Subcutaneous adipose tissue (tissue), 4 donors: ENCODE results near the gene MND1. TPM values are rescaled to one million over a fixed set of nuclear protein-coding genes. Genes with fewer than 3 reads are reported as not detected.

Experiments used
- CTCF ChIP-seq: fragments of 450-650 bp; IDR thresholded peaks from one replicate; pipeline ENCODE4 v1.5.1; 2016; ENCODE audit warnings: low read depth, mild to moderate bottlenecking, control low read depth, antibody characterized with exemption, moderate library complexity
- total RNA-seq, 4 donors: library from RNA; depleted of rRNA; stranded (reverse); fragments of >200 nt; gene quantifications; one replicate each; pipeline ENCODE4 v1.1.0, GENCODE V29; 2016

Gene MND1
- total RNA-seq, 4 donors from 2014 or later = 1.9 to 2.1 TPM; not detected in 2

GRCh38 chr4:153333874-153334273 lies 10.6 kb upstream of the MND1 start:
- TF ChIP-seq CTCF = no peak

GRCh38 chr4:153335665-153336064 lies 8.8 kb upstream of the MND1 start:
- no peak for TF ChIP-seq CTCF

- no peak for TF ChIP-seq CTCF
Observed at GRCh38 chr4:153337686-153338085, 6.8 kb upstream of the MND1 start.

- TF ChIP-seq CTCF = no peak
Observed at GRCh38 chr4:153341575-153342090, 2.9 kb upstream of the MND1 start.

DNA sequence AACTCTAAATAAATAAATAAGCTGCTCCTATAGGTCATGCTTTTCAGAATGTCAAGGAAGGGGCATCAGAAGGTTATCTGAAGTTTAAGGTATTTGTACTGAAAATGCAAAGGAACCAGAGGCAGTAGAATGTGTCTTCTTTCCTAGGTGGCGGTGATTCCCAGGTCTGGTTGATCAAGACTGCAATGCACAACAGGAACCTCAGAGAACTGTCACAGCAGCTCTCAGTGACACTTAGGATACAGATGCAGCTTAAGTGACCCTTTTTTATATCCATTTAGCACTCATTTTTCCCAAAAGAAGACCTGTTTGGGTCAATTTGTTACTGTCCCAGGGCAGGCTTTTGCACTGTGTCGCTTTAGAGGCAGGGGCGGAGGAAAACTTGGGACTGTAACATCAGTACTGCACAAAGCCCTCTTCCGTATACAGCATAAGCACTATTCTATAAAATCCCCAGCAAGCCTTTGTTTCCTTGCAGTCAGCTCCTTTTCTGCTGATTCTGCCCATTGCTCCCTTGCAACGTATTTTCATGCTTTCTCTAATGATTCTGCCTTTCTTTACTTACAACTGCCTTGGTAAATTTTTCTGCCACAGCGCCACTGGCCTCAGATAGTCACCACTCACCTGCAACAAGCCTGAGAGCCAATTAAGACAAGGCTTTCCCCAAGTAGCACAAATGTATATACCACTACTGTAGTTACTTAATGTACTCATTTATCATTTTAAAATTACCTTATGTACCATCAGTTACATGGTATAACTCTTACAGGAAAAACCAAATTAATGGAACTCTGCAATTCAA lies 1.5 kb upstream of the MND1 start:
- TF ChIP-seq CTCF = no peak

DNA sequence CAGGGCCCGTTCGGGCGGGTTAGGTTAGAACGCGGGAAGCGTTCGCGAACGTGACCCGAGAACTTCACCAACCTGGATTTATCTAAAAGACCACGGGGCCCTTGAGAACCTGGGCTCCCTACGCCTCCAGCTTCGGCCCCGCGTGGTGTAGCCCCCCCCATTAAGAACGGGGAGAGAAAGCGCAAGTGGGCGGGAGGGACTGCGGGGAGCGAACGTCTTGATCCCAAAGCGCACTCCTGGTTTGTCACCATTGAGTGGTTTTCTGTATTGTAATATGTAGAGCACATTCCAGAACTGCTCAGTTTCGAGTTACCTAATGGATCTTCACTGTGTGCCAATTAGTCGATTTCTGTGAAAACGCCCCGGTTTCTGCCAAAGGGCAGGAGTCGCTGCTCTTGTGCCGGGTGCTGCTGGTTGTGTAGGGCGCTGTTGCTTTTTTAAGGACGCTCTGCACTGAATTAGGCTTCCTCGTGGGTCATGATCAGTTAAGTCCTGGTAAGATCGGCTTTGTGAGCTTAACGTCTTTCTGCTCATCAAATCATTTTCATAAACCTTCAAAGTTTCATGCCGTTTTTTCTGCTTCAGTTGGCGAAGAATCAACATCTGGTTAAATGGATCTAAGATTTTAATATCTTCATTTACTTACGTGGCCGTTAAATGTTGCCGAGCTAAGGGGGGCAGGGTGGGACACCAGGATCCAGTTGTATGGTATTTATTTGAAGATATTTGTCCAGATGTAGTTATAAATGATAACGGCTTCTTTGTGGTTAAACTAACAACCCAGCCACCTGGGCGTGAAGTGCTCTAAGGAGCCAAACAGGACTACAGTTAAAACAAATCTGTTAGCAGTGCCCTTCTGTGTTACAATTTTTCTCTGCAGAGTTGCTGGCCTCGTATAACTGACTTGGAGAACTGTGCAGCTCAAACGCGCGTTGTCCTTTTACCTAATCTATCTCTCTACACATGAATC lies 809 bp downstream of the MND1 start:
- no peak for TF ChIP-seq CTCF

DNA sequence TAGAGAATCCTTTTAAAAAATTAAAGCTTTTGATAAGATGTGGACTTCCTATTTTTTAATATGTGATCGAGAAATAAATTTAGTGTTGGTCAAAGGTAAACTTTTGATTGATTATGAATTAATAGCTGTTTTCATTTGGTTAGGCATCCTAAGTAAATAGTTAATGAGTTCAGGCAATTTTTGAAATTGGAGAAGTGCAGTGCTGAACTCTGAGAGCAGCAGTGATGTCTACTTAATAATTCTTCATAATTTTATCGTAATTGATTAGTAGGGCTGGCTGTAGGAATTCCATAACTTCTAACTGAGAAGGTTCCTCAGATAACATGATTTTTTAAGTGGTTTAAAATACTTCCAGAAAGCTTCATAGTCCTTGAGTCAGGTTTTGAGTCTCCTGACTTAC lies 1.5 kb downstream of the MND1 start:
- no peak for TF ChIP-seq CTCF
